Muscle of leg (tissue), 11 donors: Measurements from ENCODE around the gene EBF3. TPM values are rescaled to one million over a fixed set of nuclear protein-coding genes. Genes with fewer than 3 reads are reported as not detected.
"Not testable (repeated sequence)": the region's sequence is repeated elsewhere in the genome, so short reads cannot be mapped to it uniquely, and the experiment has no call there.

Experiments
- DNase-seq: peaks from one replicate; pipeline ENCODE4 v3.0.0; 2013
- H3K27ac ChIP-seq: one replicate; pipeline ENCODE4 v1.5.1; 2013; ENCODE audit warnings: mild to moderate bottlenecking, low read length, control low read depth
- H3K27me3 ChIP-seq: one replicate; pipeline ENCODE4 v1.6.1; 2013; ENCODE audit warnings: low read length; ENCODE audit not compliant: control insufficient read depth, insufficient read depth
- H3K36me3 ChIP-seq: one replicate; pipeline ENCODE4 v1.6.1; 2013; ENCODE audit warnings: low read length; ENCODE audit not compliant: control insufficient read depth, insufficient read depth
- H3K4me1 ChIP-seq: one replicate; pipeline ENCODE4 v1.6.1; 2013; ENCODE audit warnings: low read length; ENCODE audit not compliant: control insufficient read depth, insufficient read depth
- H3K4me3 ChIP-seq: one replicate; pipeline ENCODE4 v1.5.1; 2013; ENCODE audit warnings: low read length, control low read depth
- H3K9me3 ChIP-seq: replicated peaks from 2 replicates; pipeline ENCODE4 v1.6.1; 2013; ENCODE audit warnings: low read depth, low read length; ENCODE audit not compliant: control insufficient read depth
- WGBS: methylation state at CpG from one replicate; pipeline ENCODE4 v1.1.5; 2013; ENCODE audit warnings: missing lambda C conversion rate; ENCODE audit not compliant: insufficient coverage; 5-methylcytosine and 5-hydroxymethylcytosine counted together
- polyA plus RNA-seq, 8 donors: library from polyadenylated mRNA; unstranded; fragments of 120-200 nt; gene quantifications; one replicate each; pipeline versions ENCODE4 v1.2.1 to v1.2.3, GENCODE V29; 2013; ENCODE audit warnings: inconsistent platforms in 1 of 8, low replicate concordance in 1 of 8; ENCODE audit not compliant: insufficient read length in 8 of 8, insufficient read depth in 1 of 8
- total RNA-seq: library from RNA; stranded (reverse); fragments of 120-200 nt; gene quantifications from one replicate; pipeline ENCODE4 v1.2.4, GENCODE V29; 2013

Gene EBF3
- total and polyA plus RNA-seq, 9 donors: 33.6 to 102 (median 75.6) TPM

DNA sequence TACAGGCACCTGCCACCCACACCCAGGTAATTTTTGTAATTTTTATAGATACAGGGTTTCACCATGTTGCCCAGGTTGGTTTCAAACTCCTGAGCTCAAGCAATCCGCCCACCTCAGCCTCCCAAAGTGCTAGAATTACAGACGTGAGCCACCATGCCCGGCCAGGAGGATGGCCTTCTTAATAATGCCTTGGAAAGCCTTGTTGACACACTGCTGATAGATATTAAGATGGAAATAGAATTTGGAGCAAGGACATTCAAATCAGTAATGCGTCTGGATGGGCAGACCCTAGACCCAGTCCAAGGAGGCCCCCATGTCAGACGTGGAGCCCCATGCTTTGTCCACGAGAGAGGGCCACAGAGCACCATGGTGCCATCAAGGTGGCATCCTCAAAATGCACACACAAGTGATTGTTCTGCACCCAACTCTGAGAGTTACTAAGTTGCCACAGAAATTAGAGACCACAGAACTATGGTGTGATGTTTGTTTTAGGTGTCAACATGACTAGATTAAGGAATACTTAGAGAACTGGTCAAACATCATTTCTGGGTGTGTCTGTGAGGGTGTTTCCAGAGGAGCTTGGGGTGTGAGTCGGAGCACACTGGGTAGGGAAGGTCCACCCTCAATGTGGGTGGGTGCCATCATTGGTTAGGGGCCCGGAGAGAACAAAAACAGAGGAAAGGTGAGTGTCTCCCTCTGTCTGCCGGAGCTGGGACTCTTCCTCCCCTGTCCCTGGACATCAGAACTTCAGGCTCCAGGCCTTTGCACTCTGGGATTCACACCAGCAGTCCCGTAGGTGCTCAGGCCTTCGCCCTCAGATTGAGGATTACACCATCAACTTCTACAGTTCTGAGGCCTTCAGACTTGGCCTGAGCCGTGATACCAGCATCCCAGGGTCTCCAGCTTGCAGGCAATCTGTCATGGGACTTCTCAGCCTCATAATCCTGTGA lies 34.5 kb downstream of the EBF3 start:
- Histone ChIP-seq H3K4me1 (peaks cover 12% of the 10 kb centered on the region), H3K27me3 (no peaks in the 10 kb centered on the region), H3K4me3 (no peak overlapping the region), H3K27ac (no peak overlapping the region), H3K36me3 (peaks cover 15% of the 10 kb centered on the region), H3K9me3 (no peaks in the 10 kb centered on the region)
- DNase-seq: no peak
- WGBS: 66% methylated on average over 6 of the region's 12 CpGs

GRCh38 chr10:129927351-129928120 lies 36.5 kb downstream of the EBF3 start:
- Histone ChIP-seq H3K27me3 (no peaks in the 10 kb centered on the region), H3K4me1 (no peaks in the 10 kb centered on the region), H3K27ac (no peak overlapping the region), H3K4me3 (no peak overlapping the region), H3K36me3 (peaks cover 20% of the 10 kb centered on the region), H3K9me3 (no peaks in the 10 kb centered on the region)
- no peak for DNase-seq
- WGBS: 56% methylated on average over 11 of the region's 16 CpGs

DNA sequence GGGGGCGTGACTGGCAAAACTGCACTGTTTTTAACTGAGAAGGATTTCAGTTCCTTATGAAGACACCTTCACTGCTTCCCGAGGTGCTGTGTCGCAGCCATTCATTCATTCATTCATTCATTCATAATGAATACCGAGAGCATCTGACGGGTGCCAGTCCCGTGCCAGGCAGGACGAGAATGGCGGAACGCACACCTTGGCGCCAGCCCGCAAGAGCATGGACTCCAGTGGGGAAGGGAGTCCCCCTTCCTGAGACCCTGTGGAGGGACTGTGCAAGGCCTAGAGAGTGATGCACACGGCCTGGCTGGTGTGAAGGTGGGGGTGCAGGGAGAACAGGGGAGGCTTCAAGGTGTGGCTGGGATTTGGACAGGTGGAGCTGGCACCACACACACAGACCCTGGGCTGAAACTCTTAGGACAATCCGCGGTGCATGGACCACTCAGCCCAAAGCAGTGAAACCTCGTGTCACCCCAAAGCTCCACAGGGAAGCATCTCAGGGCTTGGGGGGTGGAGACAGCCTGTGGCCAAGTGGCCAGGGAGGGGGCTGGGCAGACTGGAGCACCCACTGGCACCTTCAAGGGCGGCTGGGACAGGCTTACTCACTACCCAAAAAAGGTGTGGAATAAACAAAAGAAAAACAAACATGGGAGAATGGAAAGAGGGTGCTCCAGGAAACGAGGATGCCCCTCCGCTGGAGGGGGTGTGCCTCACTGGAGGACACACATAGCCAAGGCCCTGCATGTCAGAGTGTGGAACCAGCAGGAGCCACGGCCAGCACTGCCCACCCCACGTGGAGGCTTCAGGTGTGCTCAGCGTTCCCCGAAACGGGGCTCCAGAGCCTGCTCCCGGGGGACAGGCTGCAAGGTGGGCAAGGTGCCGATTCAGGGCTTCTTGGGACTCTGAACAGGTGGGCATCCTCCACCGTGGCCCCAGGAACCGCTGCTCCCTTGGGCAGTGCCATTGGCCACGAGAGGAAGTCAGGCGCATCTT lies 37.7 kb downstream of the EBF3 start:
- Histone ChIP-seq H3K36me3 (peaks cover 25% of the 10 kb centered on the region), H3K4me1 (peaks cover 6% of the 10 kb centered on the region), H3K9me3 (no peaks in the 10 kb centered on the region), H3K4me3 (no peak overlapping the region), H3K27ac (no peak overlapping the region), H3K27me3 (no peaks in the 10 kb centered on the region)
- 61% methylated on average over 23 of the region's 29 CpGs for WGBS
- DNase-seq: no peak

DNA sequence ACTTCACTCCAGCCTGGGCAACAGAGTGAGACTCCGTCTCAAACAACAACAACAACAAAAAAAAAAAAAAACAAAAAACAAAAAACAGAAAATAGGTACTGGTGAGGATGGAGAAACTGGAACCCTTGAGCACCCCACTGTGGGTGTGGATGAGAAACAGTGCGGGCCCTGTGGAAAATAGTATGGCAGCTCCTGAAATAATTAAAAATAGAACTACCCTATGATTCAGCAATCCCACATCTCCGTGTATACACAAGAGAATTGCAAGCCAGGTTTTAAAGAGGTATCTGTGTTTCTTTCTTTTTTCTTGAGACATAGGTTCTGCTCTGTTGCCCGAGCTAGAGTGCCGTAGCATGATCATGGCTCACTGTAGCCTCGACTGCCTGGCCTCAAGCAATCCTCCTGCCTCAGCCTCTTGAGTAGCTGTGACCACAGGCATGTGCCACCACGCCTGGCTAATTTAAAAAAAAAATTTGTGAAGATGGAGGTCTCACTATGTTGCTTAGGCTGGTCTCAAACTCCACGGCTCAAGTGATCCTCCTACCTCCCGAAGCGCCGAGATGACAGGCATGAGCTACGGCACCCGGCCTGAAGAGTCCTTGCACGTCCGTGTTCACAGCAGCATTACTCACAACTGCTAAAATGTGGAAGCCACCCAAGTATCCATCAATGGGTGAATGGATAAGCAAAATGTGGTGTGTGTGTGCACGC lies 39.5 kb downstream of the EBF3 start:
- Histone ChIP-seq H3K36me3 (peaks cover 29% of the 10 kb centered on the region), H3K4me3 (no peak overlapping the region), H3K27me3 (no peaks in the 10 kb centered on the region), H3K4me1 (peaks cover 12% of the 10 kb centered on the region), H3K27ac (no peak overlapping the region), H3K9me3 (no peaks in the 10 kb centered on the region)
- WGBS: 60% methylated on average over 1 of the region's 16 CpGs
- no peak for DNase-seq

- H3K27me3 ChIP-seq: no peaks in the 10 kb centered on the region
- H3K9me3 ChIP-seq: no peaks in the 10 kb centered on the region
- H3K36me3 ChIP-seq: peaks cover 34% of the 10 kb centered on the region
- WGBS: 91% methylated on average over 10 of the region's 18 CpGs
- no peak overlapping the region for H3K27ac ChIP-seq
- no peak overlapping the region for H3K4me3 ChIP-seq
- H3K4me1 ChIP-seq: peaks cover 17% of the 10 kb centered on the region
- DNase-seq: no peak
Measured at GRCh38 chr10:129922598-129923123, 41.4 kb downstream of the EBF3 start.

DNA sequence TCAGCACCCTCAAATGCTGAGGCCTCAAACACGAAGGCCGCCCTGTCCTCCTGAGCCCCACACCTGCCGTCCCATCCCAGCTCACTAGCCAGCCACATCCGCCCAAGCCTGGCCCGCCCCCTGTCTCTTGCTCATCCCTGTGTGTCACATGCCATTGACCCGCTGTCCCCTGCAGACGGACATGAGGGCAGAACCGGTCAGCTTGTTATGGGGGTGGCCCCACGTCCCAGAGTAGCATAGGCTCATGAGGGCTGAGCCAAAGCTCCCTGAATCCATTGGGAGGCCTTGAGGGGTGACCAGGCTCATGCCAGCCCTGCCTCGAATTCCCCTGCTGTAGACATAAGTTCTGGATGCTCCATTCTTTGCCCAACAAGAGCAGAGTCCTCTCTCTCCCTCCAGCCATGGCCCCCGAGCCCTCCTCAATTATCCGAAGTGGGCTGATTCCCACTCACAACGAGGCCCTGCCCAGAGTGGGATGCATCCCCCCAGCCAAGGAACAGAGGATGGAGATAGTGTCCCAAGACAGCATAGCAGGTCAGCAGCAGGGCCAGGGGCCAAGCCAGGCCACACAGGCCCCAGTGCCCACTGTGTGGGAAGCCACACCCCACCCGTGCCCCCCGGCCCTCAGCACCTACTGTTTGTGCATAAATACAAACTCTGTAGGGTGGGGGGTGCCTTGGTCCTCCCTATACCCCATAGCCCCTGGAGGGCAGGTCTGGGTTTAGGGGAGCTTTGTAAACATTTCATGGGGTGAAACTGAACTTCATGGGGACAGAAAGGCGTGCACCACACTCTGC lies 42.1 kb downstream of the EBF3 start:
- H3K36me3 ChIP-seq: peaks cover 31% of the 10 kb centered on the region
- WGBS: 83% methylated on average over 7 of the region's 16 CpGs
- no peaks in the 10 kb centered on the region for H3K9me3 ChIP-seq
- peaks cover 17% of the 10 kb centered on the region for H3K4me1 ChIP-seq
- no peak overlapping the region for H3K4me3 ChIP-seq
- no peaks in the 10 kb centered on the region for H3K27me3 ChIP-seq
- no peak for DNase-seq
- no peak overlapping the region for H3K27ac ChIP-seq

- H3K27ac ChIP-seq: no peak overlapping the region
- peaks cover 29% of the 10 kb centered on the region for H3K36me3 ChIP-seq
- peaks cover 25% of the 10 kb centered on the region for H3K4me1 ChIP-seq
- 73% methylated on average over 13 of the region's 18 CpGs for WGBS
- H3K9me3 ChIP-seq: no peaks in the 10 kb centered on the region
- no peak for DNase-seq
- H3K27me3 ChIP-seq: no peaks in the 10 kb centered on the region
- no peak overlapping the region for H3K4me3 ChIP-seq
Measured at GRCh38 chr10:129921065-129921670, 42.9 kb downstream of the EBF3 start.

DNA sequence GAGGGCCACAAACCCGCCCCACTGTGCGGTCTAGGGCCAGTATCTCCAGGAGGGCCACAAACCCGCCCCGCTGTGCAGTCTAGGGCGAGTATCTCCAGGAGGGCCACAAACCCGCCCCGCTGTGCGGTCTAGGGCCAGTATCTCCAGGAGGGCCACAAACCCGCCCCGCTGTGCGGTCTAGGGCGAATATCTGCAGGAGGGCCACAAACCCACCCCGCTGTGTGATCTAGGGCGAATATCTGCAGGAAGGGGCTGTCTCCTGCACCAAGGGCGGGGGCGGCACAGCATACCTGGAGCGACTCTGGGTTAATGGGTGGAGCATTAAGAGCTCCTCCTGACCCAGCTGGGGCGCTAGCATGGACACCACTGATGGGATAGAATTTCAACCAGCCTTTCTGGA lies 43.9 kb downstream of the EBF3 start:
- not testable (repeated sequence) for H3K27me3 ChIP-seq, H3K27ac ChIP-seq, H3K9me3 ChIP-seq, H3K4me3 ChIP-seq, DNase-seq
- Histone ChIP-seq H3K4me1 (peaks cover 32% of the 10 kb centered on the region), H3K36me3 (peaks cover 29% of the 10 kb centered on the region)
- 95% methylated on average over 10 of the region's 18 CpGs for WGBS
